ENCODE results near the gene GDAP1L1. TPM values are rescaled to one million over a fixed set of nuclear protein-coding genes. Genes with fewer than 3 reads are reported as not detected.
"Not testable (repeated sequence)": the region's sequence is repeated elsewhere in the genome, so short reads cannot be mapped to it uniquely, and the experiment has no call there.

GDAP1L1 gene
- total RNA-seq, 1 donor from 2014 or later, result not detected

DNA sequence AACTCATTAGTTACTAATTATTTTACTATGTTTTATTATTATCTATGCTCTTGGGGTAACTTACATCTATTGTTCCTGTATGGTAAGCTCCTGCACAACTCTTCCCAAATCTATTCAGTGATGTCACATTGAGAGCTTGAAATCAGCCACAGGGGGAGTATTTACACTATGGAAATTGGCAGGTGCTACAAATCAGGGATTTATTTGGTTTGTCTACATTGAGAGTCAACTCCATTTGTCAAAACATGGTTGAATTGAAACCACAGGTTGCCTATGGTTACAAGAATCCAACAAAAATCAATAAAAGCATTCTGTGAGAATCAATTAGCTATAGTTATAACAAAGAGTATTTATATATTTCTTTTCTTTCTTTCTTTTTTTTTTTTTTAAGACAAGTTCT, 67.8 kb downstream of the GDAP1L1 start:
- H3K36me3 Mint-ChIP-seq (ENCODE audit: unreplicated experiment), result no peaks in the 10 kb centered on the region
- no peak for TF ChIP-seq CTCF (IDR thresholded peaks at IDR 0.05)

GRCh38 chr20:44319839-44320422, 72.8 kb downstream of the GDAP1L1 start:
- DNase-seq (ENCODE audit: extremely low spot score, unreplicated experiment), result no peak
- Mint-ChIP-seq H3K36me3 (ENCODE audit: unreplicated experiment) (no peaks in the 10 kb centered on the region), H3K9me3 (ENCODE audit: unreplicated experiment) (no peaks in the 10 kb centered on the region), H3K27ac (ENCODE audit: unreplicated experiment) (no peak overlapping the region), H3K27me3 (ENCODE audit: unreplicated experiment) (peaks cover 10% of the 10 kb centered on the region), H3K4me3 (ENCODE audit: unreplicated experiment) (no peak overlapping the region), H3K4me1 (ENCODE audit: unreplicated experiment) (peaks cover 5% of the 10 kb centered on the region)
- TF ChIP-seq CTCF (IDR thresholded peaks at IDR 0.05), result no peak

More for the DNA sequence above, 67.8 kb downstream of the GDAP1L1 start:
- H3K4me3 Mint-ChIP-seq (ENCODE audit: unreplicated experiment), result no peak overlapping the region
- DNase-seq (ENCODE audit: extremely low spot score, unreplicated experiment), result no peak
- H3K27me3 Mint-ChIP-seq (ENCODE audit: unreplicated experiment), result peaks cover 17% of the 10 kb centered on the region
- H3K9me3 Mint-ChIP-seq (ENCODE audit: unreplicated experiment), result no peaks in the 10 kb centered on the region
- no peak overlapping the region for H3K27ac Mint-ChIP-seq (ENCODE audit: unreplicated experiment)
- H3K4me1 Mint-ChIP-seq (ENCODE audit: unreplicated experiment), result peaks cover 11% of the 10 kb centered on the region

DNA sequence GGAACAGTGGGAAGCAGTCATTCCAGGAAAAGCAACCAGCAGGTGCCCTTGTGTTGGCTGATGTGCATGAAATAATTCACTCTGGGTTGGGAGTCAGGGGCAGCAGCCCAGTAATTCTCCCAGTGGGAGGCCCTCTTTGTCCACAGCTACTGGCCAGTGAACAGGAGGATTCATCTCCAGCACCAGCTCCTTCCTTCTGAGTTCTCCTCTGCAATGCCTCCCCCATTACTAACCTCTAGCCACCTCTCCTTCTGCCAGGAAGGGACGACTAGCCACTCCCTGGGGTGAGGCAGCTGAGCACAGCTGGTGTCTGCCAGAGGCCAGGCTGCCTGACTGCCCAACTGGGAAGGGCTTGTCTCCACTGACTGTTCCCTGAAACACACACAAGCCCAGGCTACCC, 77.2 kb downstream of the GDAP1L1 start:
- H3K36me3 Mint-ChIP-seq (ENCODE audit: unreplicated experiment), result no peaks in the 10 kb centered on the region
- peaks cover 10% of the 10 kb centered on the region for H3K27me3 Mint-ChIP-seq (ENCODE audit: unreplicated experiment)
- DNase-seq (ENCODE audit: extremely low spot score, unreplicated experiment), result no peak
- peaks cover 6% of the 10 kb centered on the region for H3K4me1 Mint-ChIP-seq (ENCODE audit: unreplicated experiment)
- H3K4me3 Mint-ChIP-seq (ENCODE audit: unreplicated experiment), result no peak overlapping the region
- H3K9me3 Mint-ChIP-seq (ENCODE audit: unreplicated experiment), result no peaks in the 10 kb centered on the region
- no peak overlapping the region for H3K27ac Mint-ChIP-seq (ENCODE audit: unreplicated experiment)
- TF ChIP-seq CTCF (IDR thresholded peaks at IDR 0.05), result no peak

DNA sequence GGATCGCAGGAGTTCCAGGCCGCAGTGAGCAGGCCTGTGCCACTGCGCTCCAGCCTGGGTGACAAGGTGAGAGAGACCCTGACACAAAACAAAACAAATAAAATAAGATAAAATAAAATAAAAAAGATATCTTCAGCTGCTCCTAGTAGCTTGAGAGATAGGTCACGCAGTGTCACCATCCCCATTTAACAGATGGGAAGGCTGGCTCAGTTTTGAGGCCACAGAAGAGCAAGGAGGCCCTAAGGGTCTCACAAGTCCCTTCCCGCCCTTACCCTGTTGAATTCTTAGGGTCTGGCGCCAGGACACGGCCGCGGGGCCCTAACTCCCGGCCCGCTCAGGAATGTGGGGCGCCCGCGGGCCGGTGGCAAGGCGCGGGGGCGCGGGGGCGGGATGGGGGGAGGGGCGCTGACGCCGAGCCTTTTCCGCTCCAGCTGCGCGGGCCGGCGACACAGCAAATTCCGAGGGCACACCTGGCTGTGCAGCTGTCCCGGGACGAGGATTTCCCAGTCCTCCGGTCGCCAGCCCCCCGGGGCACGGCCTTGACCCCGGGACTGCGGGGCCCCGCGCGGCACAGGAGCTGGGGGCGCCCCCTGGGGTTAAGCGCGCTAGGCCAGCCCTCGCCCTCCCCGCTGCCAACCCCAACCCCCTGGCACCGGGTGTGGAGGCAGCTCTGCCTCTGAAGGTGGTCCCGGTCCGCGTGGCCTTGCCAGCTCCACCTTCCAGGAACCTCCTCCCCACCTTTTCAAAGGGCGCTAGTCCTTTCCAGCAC, 79.5 kb downstream of the GDAP1L1 start:
- H3K4me3 Mint-ChIP-seq (ENCODE audit: unreplicated experiment), result no peak overlapping the region
- no peak for TF ChIP-seq CTCF (IDR thresholded peaks at IDR 0.05)
- H3K27ac Mint-ChIP-seq (ENCODE audit: unreplicated experiment), result no peak overlapping the region
- no peak for DNase-seq (ENCODE audit: extremely low spot score, unreplicated experiment)
- H3K36me3 Mint-ChIP-seq (ENCODE audit: unreplicated experiment), result no peaks in the 10 kb centered on the region
- peaks cover 6% of the 10 kb centered on the region for H3K4me1 Mint-ChIP-seq (ENCODE audit: unreplicated experiment)
- H3K27me3 Mint-ChIP-seq (ENCODE audit: unreplicated experiment), result peaks cover 17% of the 10 kb centered on the region
- H3K9me3 Mint-ChIP-seq (ENCODE audit: unreplicated experiment), result no peaks in the 10 kb centered on the region

- not testable (repeated sequence) for H3K4me3 Mint-ChIP-seq (ENCODE audit: unreplicated experiment); H3K4me1 Mint-ChIP-seq (ENCODE audit: unreplicated experiment); H3K9me3 Mint-ChIP-seq (ENCODE audit: unreplicated experiment); H3K36me3 Mint-ChIP-seq (ENCODE audit: unreplicated experiment); H3K27ac Mint-ChIP-seq (ENCODE audit: unreplicated experiment); DNase-seq (ENCODE audit: extremely low spot score, unreplicated experiment)
- H3K27me3 Mint-ChIP-seq (ENCODE audit: unreplicated experiment), result peaks cover 17% of the 10 kb centered on the region
These were observed 80.6 kb downstream of the GDAP1L1 start for GRCh38 chr20:44327748-44328147.

All from osteocyte (in vitro differentiated cells).